ENCODE results near the gene GABBR2. TPM values are rescaled to one million over a fixed set of nuclear protein-coding genes. Genes with fewer than 3 reads are reported as not detected.

The GABBR2 gene
- total RNA-seq, 1 experiment from 2014 or later, result 6.3 TPM

DNA sequence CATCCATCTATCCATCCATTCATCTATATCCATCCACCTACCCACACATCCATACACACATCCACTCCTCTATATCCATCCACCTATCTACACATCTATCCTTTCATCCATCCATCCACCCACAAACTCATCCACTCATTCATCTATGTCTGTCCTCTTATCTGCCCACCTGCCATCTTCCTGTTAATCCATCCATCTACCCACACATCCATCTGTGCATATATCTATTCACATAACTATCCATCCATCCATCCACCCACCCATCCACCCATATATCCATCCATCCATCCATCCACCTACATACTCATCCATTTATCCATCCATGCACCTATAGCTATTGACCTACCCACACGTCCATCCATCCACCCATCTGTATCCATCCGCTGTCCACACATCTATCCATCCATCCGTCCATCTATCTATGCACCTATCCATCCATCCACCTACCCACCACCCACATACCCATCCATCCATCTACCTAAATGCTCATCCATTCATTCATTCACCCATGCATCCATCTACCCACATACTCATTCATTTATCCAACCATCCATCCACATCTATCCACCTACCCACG, 271.2 kb downstream of the GABBR2 start:
- BruUV-seq (replicated peaks), result no TSS peak
- Histone ChIP-seq H3K9me3 (ENCODE audit: control insufficient read depth, insufficient read depth, low read depth, low read length) (no peaks in the 10 kb centered on the region), H3K4me1 (ENCODE audit: control insufficient read depth, insufficient read depth, low read length) (no peaks in the 10 kb centered on the region), H3K27ac (ENCODE audit: low read length) (no peak overlapping the region), H3K36me3 (ENCODE audit: control insufficient read depth, insufficient read depth, low read length) (no peaks in the 10 kb centered on the region), H3K4me3 (ENCODE audit: low read depth in 2 of 2, low read length in 2 of 2) (no peak overlapping the region), H3K27me3 (ENCODE audit: control insufficient read depth, insufficient read depth, low read length) (no peaks in the 10 kb centered on the region)
- ChIA-PET CTCF (no interaction called here), POLR2A (interaction anchor here (0.5 kb wide), 1 partner anchor 381 kb away, joined by 15 read pairs; the partner anchor contains the start of gene NANS)
- intact Hi-C loops (cut with micrococcal nuclease; ENCODE audit: unreplicated experiment), result no loop called here
- in situ Hi-C loops (cut with HindIII; ENCODE audit: low pct_unique_long_range_greater_than_20kb, low sequenced_read_pairs), result no loop called here
- no peak for TF ChIP-seq SIN3A (IDR thresholded peaks at IDR 0.05; ENCODE audit: borderline replicate concordance, insufficient read depth, low read depth, low read length)
- TF ChIP-seq, protein P1, sequence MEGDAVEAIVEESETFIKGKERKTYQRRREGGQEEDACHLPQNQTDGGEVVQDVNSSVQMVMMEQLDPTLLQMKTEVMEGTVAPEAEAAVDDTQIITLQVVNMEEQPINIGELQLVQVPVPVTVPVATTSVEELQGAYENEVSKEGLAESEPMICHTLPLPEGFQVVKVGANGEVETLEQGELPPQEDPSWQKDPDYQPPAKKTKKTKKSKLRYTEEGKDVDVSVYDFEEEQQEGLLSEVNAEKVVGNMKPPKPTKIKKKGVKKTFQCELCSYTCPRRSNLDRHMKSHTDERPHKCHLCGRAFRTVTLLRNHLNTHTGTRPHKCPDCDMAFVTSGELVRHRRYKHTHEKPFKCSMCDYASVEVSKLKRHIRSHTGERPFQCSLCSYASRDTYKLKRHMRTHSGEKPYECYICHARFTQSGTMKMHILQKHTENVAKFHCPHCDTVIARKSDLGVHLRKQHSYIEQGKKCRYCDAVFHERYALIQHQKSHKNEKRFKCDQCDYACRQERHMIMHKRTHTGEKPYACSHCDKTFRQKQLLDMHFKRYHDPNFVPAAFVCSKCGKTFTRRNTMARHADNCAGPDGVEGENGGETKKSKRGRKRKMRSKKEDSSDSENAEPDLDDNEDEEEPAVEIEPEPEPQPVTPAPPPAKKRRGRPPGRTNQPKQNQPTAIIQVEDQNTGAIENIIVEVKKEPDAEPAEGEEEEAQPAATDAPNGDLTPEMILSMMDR (IDR thresholded peaks at IDR 0.05), result no peak
- TF ChIP-seq, protein P2, sequence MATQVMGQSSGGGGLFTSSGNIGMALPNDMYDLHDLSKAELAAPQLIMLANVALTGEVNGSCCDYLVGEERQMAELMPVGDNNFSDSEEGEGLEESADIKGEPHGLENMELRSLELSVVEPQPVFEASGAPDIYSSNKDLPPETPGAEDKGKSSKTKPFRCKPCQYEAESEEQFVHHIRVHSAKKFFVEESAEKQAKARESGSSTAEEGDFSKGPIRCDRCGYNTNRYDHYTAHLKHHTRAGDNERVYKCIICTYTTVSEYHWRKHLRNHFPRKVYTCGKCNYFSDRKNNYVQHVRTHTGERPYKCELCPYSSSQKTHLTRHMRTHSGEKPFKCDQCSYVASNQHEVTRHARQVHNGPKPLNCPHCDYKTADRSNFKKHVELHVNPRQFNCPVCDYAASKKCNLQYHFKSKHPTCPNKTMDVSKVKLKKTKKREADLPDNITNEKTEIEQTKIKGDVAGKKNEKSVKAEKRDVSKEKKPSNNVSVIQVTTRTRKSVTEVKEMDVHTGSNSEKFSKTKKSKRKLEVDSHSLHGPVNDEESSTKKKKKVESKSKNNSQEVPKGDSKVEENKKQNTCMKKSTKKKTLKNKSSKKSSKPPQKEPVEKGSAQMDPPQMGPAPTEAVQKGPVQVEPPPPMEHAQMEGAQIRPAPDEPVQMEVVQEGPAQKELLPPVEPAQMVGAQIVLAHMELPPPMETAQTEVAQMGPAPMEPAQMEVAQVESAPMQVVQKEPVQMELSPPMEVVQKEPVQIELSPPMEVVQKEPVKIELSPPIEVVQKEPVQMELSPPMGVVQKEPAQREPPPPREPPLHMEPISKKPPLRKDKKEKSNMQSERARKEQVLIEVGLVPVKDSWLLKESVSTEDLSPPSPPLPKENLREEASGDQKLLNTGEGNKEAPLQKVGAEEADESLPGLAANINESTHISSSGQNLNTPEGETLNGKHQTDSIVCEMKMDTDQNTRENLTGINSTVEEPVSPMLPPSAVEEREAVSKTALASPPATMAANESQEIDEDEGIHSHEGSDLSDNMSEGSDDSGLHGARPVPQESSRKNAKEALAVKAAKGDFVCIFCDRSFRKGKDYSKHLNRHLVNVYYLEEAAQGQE (IDR thresholded peaks at IDR 0.05; ENCODE audit: insufficient read depth in 1 of 2, low read depth in 2 of 2, low read length in 1 of 2), result no peak
- TF ChIP-seq POLR2AphosphoS5 (IDR thresholded peaks at IDR 0.05; ENCODE audit: low read depth, low read length), result no peak
- no peak for TF ChIP-seq TCF7L2 (IDR thresholded peaks at IDR 0.05; ENCODE audit: low read depth, low read length)
- DNase-seq (ENCODE audit: low read depth, low spot score) (no peak), ATAC-seq (no peak)

DNA sequence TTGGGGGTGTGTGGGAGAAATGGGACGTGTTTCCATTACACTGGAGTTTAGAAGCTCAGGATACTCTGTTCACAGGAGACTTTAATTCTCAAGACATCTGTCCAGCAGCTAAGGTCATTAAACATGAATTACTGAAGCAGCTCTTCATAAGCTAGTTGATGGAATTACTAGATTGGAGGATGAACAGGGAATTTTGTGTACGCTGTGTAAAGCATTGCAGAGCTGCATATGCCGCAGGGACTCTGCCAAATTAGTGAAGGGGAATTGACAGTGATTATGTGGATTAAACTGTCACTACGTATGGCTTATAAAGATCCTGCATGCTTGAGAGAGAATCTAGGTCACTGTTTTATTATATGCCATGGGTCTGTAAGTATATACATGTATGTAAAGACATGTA, 275.8 kb downstream of the GABBR2 start:
- ATAC-seq, result no peak
- H3K27ac ChIP-seq (ENCODE audit: low read length), result no peak overlapping the region
- ChIA-PET CTCF (no interaction called here), POLR2A (no interaction called here)
- H3K4me1 ChIP-seq (ENCODE audit: control insufficient read depth, insufficient read depth, low read length), result no peaks in the 10 kb centered on the region
- in situ Hi-C loops (cut with HindIII; ENCODE audit: low pct_unique_long_range_greater_than_20kb, low sequenced_read_pairs) (no loop called here), intact Hi-C loops (cut with micrococcal nuclease; ENCODE audit: unreplicated experiment) (no loop called here)
- TF ChIP-seq SIN3A (IDR thresholded peaks at IDR 0.05; ENCODE audit: borderline replicate concordance, insufficient read depth, low read depth, low read length) (no peak), POLR2AphosphoS5 (IDR thresholded peaks at IDR 0.05; ENCODE audit: low read depth, low read length) (no peak), TCF7L2 (IDR thresholded peaks at IDR 0.05; ENCODE audit: low read depth, low read length) (no peak)
- TF ChIP-seq, protein P2 (IDR thresholded peaks at IDR 0.05; ENCODE audit: insufficient read depth in 1 of 2, low read depth in 2 of 2, low read length in 1 of 2), result no peak
- TF ChIP-seq, protein P1 (IDR thresholded peaks at IDR 0.05), result no peak
- H3K36me3 ChIP-seq (ENCODE audit: control insufficient read depth, insufficient read depth, low read length), result no peaks in the 10 kb centered on the region
- H3K27me3 ChIP-seq (ENCODE audit: control insufficient read depth, insufficient read depth, low read length), result no peaks in the 10 kb centered on the region
- DNase-seq (ENCODE audit: low read depth, low spot score), result no peak
- H3K4me3 ChIP-seq (ENCODE audit: low read depth in 2 of 2, low read length in 2 of 2), result no peak overlapping the region
- H3K9me3 ChIP-seq (ENCODE audit: control insufficient read depth, insufficient read depth, low read depth, low read length), result no peaks in the 10 kb centered on the region
- BruUV-seq (replicated peaks), result no TSS peak
